HL-60 (cell line): Measurements from ENCODE around the gene SOX15.

Experiments used
- DNase-seq, 2 experiments: peaks; one replicate each; pipeline ENCODE4 v3.0.0-alpha.2; 2010 to 2020; ENCODE audit warnings: low read depth in 1 of 2, low spot score in 1 of 2
- H3K27ac ChIP-seq: fragments of 250-450 bp; sonication (Bioruptor Pico); replicated peaks from 2 replicates; pipeline ENCODE4 v1.5.1; 2020; ENCODE audit warnings: mild to moderate bottlenecking, moderate library complexity
- H3K27me3 ChIP-seq: fragments of 250-450 bp; sonication (Bioruptor Pico); 2 replicates; pipeline ENCODE4 v1.5.1; 2021; ENCODE audit warnings: mild to moderate bottlenecking, moderate library complexity; ENCODE audit not compliant: insufficient read depth, poor library complexity, severe bottlenecking
- H3K4me3 ChIP-seq: replicated peaks from 2 replicates; pipeline ENCODE4 v1.5.1; 2011; ENCODE audit warnings: mild to moderate bottlenecking, control low read depth, low read length; ENCODE audit not compliant: insufficient read depth
- CTCF ChIP-seq: IDR thresholded peaks from one replicate; pipeline ENCODE4 v1.5.1; 2011; ENCODE audit warnings: low read length, control low read depth, inconsistent platforms; ENCODE audit not compliant: insufficient read depth
- GABPA ChIP-seq: IDR thresholded peaks from 2 replicates; pipeline ENCODE4 v1.6.1; 2012; ENCODE audit warnings: low read depth
- POLR2AphosphoS5 ChIP-seq: IDR thresholded peaks from 2 replicates; pipeline ENCODE4 v1.6.1; 2012; ENCODE audit warnings: low read depth
- REST ChIP-seq: IDR thresholded peaks from 2 replicates; pipeline ENCODE4 v1.6.1; 2012; ENCODE audit warnings: low read depth; ENCODE audit not compliant: insufficient replicate concordance
- SPI1 ChIP-seq: IDR thresholded peaks from 2 replicates; pipeline ENCODE4 v1.6.1; 2012; ENCODE audit warnings: low read depth, mild to moderate bottlenecking, borderline replicate concordance

The SOX15 gene

DNA sequence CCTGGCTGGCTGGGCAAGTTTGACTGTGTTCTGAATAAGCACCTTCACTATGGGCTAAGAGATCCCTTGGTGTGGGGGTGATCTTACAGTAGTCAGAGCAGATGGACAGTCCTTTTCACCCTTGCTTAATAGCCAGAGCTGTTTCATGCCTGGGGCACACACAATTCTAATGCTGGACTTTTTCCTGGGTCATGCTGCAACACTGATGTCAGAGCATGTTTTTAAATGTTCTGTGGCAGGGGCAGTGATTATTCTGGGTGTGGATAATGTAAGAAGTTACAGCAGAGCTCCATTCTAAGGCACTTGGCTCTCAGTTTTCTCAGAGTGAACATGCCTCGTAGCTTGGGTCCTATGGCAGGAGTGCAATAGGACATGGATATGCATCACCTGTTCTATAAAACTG, 14.4 kb downstream of the SOX15 start:
- Histone ChIP-seq H3K27ac (no peak overlapping the region), H3K4me3 (peak overlapping the region; percentile 61), H3K27me3 (no peaks in the 10 kb centered on the region)
- peak in 1 of 2 experiments; percentile 0 for DNase-seq
- TF ChIP-seq SPI1 (no peak), REST (no peak), GABPA (no peak), CTCF (no peak), POLR2AphosphoS5 (no peak)

- peak overlapping the region; percentile 61 for H3K4me3 ChIP-seq
- DNase-seq, result peak in 1 of 2 experiments; percentile 0
- H3K27me3 ChIP-seq, result no peaks in the 10 kb centered on the region
- H3K27ac ChIP-seq, result peak overlapping the region; percentile 99
- TF ChIP-seq REST (no peak), SPI1 (no peak), CTCF (no peak), POLR2AphosphoS5 (no peak; the same call in 1 of the 2 replicates), GABPA (no peak)
Observed at GRCh38 chr17:7574176-7574953, 15.5 kb downstream of the SOX15 start.

- Histone ChIP-seq H3K27ac (peak overlapping the region; percentile 99), H3K4me3 (peak overlapping the region; percentile 61), H3K27me3 (no peaks in the 10 kb centered on the region)
- TF ChIP-seq POLR2AphosphoS5 (peak; percentile 54; the same call in 1 of the 2 replicates), CTCF (no peak)
- peak; percentile 77 to 78 for DNase-seq
Observed at GRCh38 chr17:7573324-7574080, 16.4 kb downstream of the SOX15 start.
